HG03460 (cell line): ENCODE results near the gene EFNA2.
"Not testable (repeated sequence)": the region's sequence is repeated elsewhere in the genome, so short reads cannot be mapped to it uniquely, and the experiment has no call there.

Source experiments
- ATAC-seq: cut with Tn5 transposase; IDR thresholded peaks from one replicate; pipeline ENCODE4 v1.9.1; 2021; ENCODE audit not compliant: unreplicated experiment

EFNA2 gene

DNA sequence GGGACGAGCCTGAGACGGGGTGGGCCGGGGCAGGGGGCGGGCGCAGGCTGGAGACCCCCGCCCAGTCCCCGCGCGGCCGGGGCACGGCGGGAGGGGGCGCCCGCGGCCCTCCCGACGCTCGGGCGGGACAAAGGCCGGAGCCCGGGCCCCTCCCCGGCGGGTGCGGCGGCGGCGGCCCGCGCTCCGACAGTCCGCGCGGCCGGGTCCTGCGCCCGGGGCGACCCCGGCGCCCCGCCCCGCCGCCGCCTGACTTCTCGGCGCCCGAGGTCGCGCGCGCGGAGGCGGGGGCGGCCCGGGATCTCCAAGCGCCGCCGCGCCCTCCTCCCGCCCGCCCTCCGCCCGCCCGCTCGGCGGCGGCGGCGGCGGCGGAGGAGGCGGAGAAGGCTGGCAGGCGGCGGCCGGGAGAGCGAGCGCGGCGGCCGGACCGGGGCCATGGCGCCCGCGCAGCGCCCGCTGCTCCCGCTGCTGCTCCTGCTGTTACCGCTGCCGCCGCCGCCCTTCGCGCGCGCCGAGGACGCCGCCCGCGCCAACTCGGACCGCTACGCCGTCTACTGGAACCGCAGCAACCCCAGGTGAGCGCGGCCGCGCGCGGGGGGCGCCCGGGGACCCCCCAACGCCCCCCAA, at the start of gene EFNA2:
EFNA2 (plus strand) TSS at position 137 of the 624 bp plus-strand sequence; CDS start at position 433, 296 bp downstream.
- no peak for ATAC-seq

DNA sequence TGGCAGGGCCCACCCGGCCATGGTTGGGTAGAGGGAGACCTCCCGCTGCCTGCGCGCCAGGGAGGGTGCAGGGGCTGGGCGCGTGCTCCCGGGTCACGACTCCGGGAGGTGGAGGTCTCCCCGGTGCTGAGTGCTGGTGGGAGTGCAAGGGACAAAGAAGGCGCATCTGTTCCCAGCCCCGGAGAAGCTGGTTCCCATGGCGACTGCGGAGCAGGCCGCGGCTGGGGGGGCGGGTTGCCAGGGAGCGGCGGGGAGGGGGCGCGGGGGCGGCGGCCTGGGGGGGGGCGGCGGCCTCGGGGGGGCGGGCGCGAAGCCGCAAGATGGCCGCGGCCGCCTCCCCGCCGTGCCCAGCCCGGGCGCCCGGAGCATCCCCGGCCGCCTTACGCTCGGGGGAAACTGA, 49.1 kb upstream of the EFNA2 start:
- no peak for ATAC-seq

- no peak for ATAC-seq
These were observed 48.5 kb upstream of the EFNA2 start for GRCh38 chr19:1237027-1237659.

DNA sequence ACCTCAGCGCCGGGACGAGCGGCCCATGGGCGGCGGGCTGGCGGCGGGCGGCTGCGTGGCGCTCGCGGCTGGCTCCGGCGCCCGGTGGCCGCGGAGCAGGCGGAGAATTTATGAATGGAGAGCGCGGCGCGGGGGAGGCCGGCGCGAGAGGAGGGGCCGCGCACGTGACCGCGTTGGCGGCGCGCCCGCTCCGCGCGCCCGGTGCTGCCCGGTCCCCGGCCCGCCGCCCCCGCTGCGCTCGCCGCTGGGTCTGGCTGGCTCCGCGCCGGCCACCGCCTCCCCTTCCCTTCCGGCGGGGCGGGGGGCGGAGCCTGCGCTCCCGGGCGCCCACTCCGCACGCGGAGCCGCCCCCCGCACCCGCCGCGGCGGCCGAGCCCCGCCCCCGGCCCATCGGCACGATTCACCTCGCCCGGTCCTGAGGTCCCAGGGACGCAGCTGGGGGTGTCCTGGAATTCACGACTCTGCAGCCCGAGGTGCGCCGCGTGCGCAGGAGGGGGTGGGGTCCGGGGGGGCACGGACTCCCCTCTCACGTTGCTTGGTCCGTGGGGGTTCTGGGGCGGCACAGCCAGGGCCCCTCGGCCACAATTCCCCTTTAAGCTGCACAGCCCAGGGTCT, 47.8 kb upstream of the EFNA2 start, which contains the start of gene CBARP:
CBARP (minus strand) TSS at position 252 of the 615 bp plus-strand sequence. CDS start 1,905 bp downstream, outside the sequence.
- no peak for ATAC-seq

GRCh38 chr19:1238369-1239303, 47.0 kb upstream of the EFNA2 start:
- no peak for ATAC-seq

GRCh38 chr19:1239420-1239795, 46.3 kb upstream of the EFNA2 start:
- ATAC-seq: no peak

- ATAC-seq: no peak
These were observed 45.6 kb upstream of the EFNA2 start for GRCh38 chr19:1239796-1240737.

- ATAC-seq: no peak
These were observed 44.7 kb upstream of the EFNA2 start for GRCh38 chr19:1240925-1241324.

- peak; percentile 45 for ATAC-seq
These were observed 44.1 kb upstream of the EFNA2 start, which contains the start of gene ATP5F1D for GRCh38 chr19:1241417-1242095. TSS of gene ATP5F1D (plus strand) at chr19:1241751. CDS start at chr19:1241851, 100 bp downstream.

DNA sequence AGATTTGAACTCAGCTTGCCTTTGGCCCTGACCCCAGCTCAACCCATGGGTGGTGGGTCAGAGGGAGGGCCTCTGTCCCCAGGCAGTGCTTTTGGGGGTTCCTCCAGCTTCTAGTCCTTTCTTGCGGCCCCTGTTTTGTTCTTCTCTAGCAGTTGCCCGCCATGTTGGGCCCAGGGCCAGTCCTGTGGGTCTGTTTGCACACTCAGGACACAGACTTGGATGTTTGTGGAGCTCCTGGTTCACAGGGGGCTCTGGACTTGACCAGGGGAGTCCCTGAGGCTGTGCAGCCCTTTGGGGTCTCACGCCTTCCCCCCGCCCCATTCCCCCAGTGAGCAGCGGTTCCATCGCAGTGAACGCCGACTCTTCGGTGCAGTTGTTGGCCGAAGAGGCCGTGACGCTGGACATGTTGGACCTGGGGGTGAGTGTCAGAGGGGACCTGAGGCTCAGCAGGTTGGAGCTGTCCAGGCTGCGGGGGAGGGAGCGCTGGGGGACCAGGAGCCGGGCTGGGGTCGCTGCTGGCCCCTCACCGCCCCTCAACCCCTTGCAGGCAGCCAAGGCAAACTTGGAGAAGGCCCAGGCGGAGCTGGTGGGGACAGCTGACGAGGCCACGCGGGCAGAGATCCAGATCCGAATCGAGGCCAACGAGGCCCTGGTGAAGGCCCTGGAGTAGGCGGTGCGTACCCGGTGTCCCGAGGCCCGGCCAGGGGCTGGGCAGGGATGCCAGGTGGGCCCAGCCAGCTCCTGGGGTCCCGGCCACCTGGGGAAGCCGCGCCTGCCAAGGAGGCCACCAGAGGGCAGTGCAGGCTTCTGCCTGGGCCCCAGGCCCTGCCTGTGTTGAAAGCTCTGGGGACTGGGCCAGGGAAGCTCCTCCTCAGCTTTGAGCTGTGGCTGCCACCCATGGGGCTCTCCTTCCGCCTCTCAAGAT, 41.6 kb upstream of the EFNA2 start:
- no peak for ATAC-seq

DNA sequence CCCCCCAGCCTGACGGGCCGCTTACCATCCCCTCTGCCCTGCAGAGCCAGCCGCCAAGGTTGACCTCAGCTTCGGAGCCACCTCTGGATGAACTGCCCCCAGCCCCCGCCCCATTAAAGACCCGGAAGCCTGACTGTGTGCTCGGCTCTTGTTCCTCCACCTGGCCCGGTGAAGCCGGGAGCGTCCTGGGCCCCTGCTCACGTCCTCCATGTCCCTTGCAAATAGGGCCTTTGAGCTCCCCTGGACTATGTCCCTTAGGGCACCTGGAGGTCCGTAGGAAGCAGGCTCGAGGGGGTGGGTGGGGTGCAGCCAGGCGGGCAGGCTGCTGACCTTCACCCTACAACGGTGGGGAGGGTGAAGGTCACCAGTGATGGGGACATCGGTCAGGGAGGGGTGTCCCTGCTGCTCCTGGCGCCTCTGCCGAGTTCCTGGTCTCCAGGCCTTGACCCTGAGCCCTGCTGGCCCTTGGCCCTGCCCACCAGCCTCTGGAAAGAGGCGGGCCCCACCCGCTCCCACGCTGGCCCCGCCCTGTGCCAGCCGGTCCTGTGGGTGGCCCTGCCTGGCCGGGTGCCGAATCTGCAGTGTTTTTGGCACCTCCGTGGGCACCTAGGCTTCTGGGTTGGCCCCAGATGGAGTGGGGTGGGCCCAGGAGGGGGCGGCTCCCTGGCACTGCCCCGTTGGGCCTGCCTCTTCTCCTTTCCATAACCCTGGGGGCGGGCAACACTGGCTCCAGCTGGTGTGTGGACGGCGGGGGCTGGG, 40.8 kb upstream of the EFNA2 start:
- no peak for ATAC-seq

GRCh38 chr19:1245494-1246264, 40.0 kb upstream of the EFNA2 start:
- ATAC-seq: no peak

DNA sequence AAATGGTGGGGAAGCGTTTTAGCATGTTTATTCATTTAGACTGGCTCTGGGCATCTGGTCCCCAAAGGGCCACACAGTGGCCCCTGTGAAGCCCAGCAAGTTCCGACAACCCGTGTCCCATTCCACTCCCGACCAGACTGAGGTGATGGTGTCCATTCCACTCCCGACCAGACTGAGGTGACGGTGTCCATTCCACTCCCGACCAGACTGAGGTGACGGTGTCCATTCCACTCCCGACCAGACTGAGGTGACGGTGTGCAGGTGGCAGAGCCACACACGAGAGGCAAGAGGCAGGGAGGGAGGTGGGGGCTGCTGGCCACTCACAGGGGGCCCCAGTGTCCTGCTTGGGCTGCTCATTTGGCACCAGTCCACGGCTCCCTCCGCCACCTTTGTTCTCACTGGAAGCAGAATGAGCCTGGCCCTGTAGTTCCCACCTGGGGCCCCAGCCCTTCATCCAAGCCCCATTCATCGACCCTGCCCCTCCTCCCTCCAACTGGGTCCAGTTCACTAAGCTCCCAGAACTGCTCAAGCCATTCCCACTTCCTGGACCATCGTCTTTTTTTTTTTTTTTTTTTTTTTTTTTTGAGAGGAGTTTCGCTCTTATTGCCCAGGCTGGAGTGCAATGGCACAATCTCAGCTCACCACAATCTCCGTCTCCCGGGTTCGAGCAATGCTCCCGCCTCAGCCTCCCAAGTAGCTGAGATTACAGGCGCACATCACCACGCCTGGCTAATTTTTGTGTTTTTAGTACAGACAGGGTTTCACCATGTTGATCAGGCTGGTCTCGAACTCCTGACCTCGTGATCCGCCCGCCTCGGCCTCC, 39.2 kb upstream of the EFNA2 start:
- not testable (repeated sequence) for ATAC-seq

DNA sequence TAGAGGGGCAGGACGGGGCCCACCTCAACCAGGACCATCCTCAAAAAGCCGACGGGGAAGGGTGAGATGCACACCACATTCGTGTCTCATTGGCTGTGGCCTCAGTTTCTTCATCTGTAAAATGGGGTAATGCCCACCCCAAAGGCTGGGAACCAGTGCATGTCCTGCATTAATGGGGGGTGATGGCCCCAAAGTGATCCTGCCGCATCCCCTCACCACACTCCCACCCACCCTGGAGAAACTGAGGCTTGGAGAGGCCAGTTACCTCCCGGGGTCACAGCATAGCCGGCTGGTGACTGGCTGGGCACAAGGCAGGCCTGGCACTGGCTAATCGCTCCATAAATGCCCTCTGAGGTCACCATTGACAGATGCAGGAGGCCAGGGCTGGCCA, 37.9 kb upstream of the EFNA2 start:
- no peak for ATAC-seq

DNA sequence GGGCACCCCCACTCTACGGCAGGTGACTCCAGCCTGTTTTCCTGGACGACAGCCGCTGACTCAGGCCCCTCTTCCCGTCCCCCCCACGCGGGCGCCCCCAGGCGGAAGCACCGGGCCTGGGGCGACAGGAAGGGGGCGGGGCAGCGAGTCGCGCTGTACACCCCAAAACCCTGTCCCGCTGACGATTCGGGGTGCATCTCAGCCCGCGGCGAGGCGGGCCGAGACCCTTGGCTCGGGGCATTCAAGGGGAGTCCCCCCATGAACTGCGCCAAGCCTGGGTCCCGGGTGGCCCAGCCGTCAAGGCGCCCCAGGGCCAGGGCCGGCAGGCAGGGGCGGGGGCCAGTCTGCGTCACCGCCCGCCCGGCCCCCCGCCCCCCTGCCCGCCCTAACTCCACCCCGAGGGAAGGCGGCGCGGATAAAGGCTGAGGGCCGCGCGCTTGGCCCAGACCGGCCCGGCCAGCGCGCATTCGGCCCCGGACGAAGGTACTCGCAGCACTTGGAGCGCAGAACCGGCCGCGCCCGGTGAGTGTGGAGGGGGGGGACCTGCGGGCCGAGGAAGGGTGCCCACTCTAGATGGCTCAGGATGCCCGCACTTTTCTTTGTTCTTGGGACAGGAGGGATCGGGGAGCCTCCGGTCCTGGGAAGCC, 37.4 kb upstream of the EFNA2 start, which contains the start of gene MIDN:
MIDN (plus strand) TSS at position 445 of the 647 bp plus-strand sequence. CDS start 1,714 bp downstream, outside the sequence.
- ATAC-seq: peak; percentile 12
